ENCODE measurements around the gene LDLRAP1. TPM values are rescaled to one million over a fixed set of nuclear protein-coding genes. Genes with fewer than 3 reads are reported as not detected.

LDLRAP1 gene
- total RNA-seq, 2 donors from 2014 or later: 37.7 to 40.2 TPM

- ATAC-seq (no peak), DNase-seq (no peak)
- intact Hi-C loops (cut with DNase I, micrococcal nuclease): loop anchor here (5.0 kb wide), 2 partner anchors 130 to 185 kb away; no protein-coding TSS in a partner anchor
These were observed 69.0 kb downstream of the LDLRAP1 start for GRCh38 chr1:25612421-25612820.

- no peak for DNase-seq
- ATAC-seq: no peak
- intact Hi-C loops (cut with DNase I, micrococcal nuclease): loop anchor here (5.0 kb wide), 2 partner anchors 129 to 184 kb away; no protein-coding TSS in a partner anchor
These were observed 69.7 kb downstream of the LDLRAP1 start for GRCh38 chr1:25613091-25613490.

DNA sequence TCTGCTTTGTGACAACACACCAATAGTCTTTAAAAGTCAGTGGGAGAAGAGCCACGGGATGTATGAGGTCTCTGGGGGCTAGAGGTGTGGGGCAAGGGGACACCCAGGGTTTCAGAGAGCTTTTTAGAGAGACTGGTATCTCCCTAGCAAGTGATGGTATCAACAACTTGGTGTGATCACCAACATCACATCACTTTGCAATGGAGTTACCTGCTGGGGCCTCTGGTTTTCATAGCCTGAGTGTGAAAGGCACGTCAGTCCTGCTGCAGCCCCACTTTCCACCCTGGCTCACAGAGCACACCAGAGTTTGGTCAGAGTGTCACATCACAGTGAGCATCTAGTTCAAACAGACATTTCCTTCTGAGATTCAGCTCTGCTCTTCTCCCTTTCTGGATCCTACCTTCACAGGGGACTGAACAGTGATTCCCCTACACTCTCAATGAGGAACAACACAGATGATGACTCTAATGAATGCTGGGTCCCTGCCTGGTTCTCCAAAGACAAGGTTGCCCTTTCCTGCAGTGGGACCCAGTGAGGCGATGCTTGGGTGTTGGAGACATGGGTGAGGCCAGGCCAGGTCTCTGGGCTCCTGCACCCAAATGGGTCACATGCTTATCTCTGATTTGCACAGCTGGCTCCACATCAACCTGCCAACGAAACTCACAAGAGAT, 71.2 kb downstream of the LDLRAP1 start:
- DNase-seq (no peak), ATAC-seq (no peak)
- intact Hi-C loops (cut with DNase I, micrococcal nuclease): loop anchor here (5.0 kb wide), 2 partner anchors 128 to 183 kb away; no protein-coding TSS in a partner anchor

GRCh38 chr1:25615172-25615541, 71.8 kb downstream of the LDLRAP1 start:
- no peak for ATAC-seq
- intact Hi-C loops (cut with DNase I, micrococcal nuclease): no loop called here
- DNase-seq: no peak

DNA sequence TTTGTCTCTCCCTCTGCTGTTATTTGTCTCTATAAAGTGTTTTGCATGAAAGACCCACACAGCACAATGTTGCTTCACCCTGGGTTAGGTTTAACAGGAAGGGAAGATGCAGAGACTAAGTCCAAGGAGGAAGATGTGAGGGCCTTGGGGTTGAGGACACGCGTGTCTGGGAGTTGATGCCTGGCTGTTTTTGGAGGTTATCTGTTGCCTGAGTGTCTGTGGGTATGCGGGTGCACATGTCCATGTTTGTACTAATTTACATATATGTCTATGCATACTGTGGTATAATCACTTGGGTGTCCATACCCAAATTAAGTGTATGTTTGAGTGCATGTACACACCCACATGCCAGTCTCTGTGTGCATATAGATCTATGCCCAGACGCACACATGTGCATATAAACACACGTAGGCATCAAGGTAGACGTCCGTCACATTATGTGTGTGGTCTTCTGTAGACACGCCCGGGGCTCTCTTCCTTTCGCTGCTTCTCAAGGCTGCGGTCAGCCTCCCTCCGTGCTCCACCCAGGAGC, 72.2 kb downstream of the LDLRAP1 start:
- intact Hi-C loops (cut with DNase I, micrococcal nuclease): no loop called here
- ATAC-seq (peak; percentile 13), DNase-seq (no peak)

DNA sequence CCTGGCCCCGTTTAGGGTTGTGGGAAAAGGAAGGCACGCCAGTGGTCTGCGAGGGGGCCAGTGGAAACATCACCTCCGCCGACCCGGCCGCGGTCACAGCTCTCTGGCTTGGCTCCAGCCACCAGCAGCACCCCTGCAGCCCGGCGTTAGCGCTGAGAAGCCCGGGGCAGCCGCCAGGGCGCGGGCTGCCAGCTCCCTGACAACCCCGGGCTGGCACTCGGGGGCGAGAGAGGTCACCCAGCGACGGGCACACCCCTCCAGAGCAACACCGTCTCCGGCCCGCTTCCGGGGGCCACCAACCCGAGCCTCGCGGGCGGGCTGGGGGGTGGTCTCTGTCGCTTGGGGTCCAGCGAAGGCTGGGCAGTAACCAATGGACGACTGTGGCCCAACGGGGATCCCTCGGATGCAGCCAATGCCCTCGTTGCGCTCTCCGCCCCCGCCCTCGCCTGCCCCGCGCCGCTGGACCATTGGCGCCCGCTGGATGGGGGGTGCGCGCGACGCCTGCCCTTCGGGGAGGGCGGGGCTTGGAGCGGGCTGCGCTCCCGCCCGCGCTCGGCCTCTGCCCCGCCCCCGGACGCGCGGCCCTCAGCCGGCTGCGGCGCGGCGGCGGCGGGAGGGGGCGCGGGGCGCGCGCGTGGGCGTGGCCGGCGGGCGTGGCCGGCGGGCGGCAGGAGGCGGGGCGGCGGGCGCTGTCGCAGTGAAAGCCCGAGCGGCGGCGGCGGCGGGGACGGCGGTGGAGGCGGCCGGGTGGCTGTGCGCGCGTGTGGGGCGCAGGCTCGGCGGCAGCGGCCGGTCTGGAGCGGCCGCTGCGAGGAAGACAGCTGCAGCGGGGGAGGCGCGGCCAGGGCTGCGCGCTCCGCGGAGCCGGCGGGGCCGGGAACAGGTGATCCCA, 72.9 kb downstream of the LDLRAP1 start, which contains the start of gene MAN1C1:
TSS of gene MAN1C1 (plus strand) at position 697 of the 892 bp plus-strand sequence. CDS start 1,007 bp downstream, outside the sequence.
- DNase-seq (peak; percentile 83 to 87), ATAC-seq (peak; percentile 93)
- intact Hi-C loops (cut with DNase I, micrococcal nuclease): no loop called here

DNA sequence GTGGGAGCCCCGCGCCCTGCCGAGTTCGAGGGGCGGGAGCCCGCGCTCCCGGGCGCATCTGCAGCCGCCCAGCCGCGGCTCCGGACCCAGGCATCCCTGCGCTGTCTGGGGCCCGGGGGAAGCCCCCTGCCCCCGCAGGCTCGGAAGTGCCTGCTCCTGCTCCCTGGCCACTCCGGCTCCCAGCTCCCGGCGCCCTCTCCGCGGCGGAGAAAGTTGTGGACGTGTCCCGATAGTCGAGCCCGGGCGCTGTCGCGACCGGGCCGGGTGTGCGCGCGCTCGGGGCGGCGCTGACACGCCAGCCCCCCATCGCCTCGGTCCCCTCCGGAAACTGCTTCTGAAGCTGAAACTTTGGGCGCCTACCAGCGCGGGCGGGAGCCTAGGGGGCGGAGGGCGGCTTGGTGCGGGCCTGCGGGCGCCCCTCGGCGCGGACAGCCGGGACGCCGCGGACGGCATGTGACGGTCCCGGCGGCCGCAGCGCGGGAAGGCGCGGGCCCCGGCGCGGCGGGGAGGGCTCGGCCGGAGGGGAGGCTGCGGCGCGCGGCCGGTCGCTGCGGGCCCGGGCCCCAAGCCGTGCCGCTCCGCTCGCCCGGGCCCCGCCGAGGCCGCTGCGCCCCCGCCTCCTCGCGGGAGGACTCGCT, 73.7 kb downstream of the LDLRAP1 start:
- intact Hi-C loops (cut with DNase I, micrococcal nuclease): no loop called here
- ATAC-seq: no peak

GRCh38 chr1:25617625-25618432, 74.4 kb downstream of the LDLRAP1 start:
- DNase-seq (peak in 1 of 2 donors; percentile 34), ATAC-seq (no peak)
- intact Hi-C loops (cut with DNase I, micrococcal nuclease): no loop called here

More for the DNA sequence above, 73.7 kb downstream of the LDLRAP1 start:
- DNase-seq: peak in 1 of 2 donors; percentile 39

DNA sequence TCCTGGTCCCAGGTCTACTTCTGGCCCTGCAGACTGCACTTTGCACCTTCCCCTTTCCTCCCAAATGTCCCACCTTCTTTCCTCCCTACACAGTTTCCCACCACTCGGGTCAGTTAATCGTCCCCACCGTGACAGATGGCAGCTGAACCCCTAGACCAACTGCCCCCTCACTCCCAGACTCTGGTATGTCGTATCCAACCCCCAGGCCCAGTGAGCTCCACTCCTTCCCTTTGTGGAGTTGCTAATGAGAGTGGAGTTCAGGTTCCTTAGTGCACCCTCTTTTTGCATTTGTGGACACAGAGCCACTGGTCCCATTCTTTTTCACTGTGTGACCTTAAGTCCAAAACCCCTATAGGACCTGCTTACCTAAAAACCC, 75.0 kb downstream of the LDLRAP1 start:
- intact Hi-C loops (cut with DNase I, micrococcal nuclease): no loop called here
- DNase-seq: no peak
- ATAC-seq: no peak

Other genes starting within 250 kb of the LDLRAP1 start
- 100 to 1,000 TPM; 115 to 141 TPM for gene TMEM50A, start 205.3 kb upstream of the LDLRAP1 start, total RNA-seq
- gene RHCE, start 122.8 kb upstream of the LDLRAP1 start, total RNA-seq: under 1 TPM in 1 of 2 donors, not detected in 1; 0.31 TPM
- 10 to 100 TPM; 19.4 to 25.9 TPM for gene MACO1, start 112.7 kb upstream of the LDLRAP1 start, total RNA-seq
- gene MAN1C1, start 73.2 kb downstream of the LDLRAP1 start, total RNA-seq: 1 to 10 TPM; 1.7 to 6.0 TPM

Measured in left colon (tissue), 2 donors.